SK-N-SH (cell line): ENCODE measurements around the gene PCNA. TPM values are rescaled to one million over a fixed set of nuclear protein-coding genes. Genes with fewer than 3 reads are reported as not detected.

Source experiments
- CTCF ChIA-PET: fragments of 300-600, 350-600 bp; formaldehyde crosslinking; extraction: SDS; loops from one replicate; lab custom pipeline; 2021; lab: Yijun Ruan, JAX
- POLR2A ChIA-PET: fragments of 350-600 bp; sonication (Branson Sonifier 250); formaldehyde crosslinking; extraction: SDS; loops from one replicate; lab custom pipeline; 2020; ENCODE audit warnings: antibody characterized with exemption, inconsistent platforms; lab: Yijun Ruan, JAX
- DNase-seq: peaks from one replicate; pipeline ENCODE4 v3.0.0; 2012
- H2AFZ ChIP-seq: fragments of 200-600 bp; sonication (generic); 2 replicates; pipeline ENCODE4 v1.8.1; 2016; ENCODE audit warnings: antibody characterized with exemption, mild to moderate bottlenecking, low read depth
- H3F3A ChIP-seq: fragments of 200-600 bp; sonication (generic); replicated peaks from 2 replicates; pipeline ENCODE3; 2016; ENCODE audit warnings: antibody characterized with exemption, mild to moderate bottlenecking; ENCODE audit not compliant: insufficient read depth
- H3K27ac ChIP-seq, 2 experiments: fragments of 200-500 bp in 1 of 2; fragments of 200-600 bp in 1 of 2; sonication (Bioruptor generic) in 1 of 2; sonication (generic), shearing (Covaris generic) in 1 of 2; 2 replicates each; pipeline versions ENCODE4 v1.5.1 to v1.6.1; 2014 to 2016; ENCODE audit warnings: low read depth in 2 of 2, inconsistent platforms in 1 of 2, low read length in 1 of 2, mild to moderate bottlenecking in 1 of 2, mixed read lengths in 1 of 2
- H3K27me3 ChIP-seq: fragments of 200-600 bp; sonication (generic), shearing (Covaris generic); 2 replicates; pipeline ENCODE4 v1.6.1; 2016; ENCODE audit warnings: mixed run types; ENCODE audit not compliant: insufficient read depth
- H3K36me3 ChIP-seq, 2 experiments: fragments of 200-500 bp in 1 of 2; fragments of 200-600 bp in 1 of 2; sonication (Bioruptor generic) in 1 of 2; sonication (generic) in 1 of 2; replicated peaks in 1 of 2; 2 replicates each; pipeline versions ENCODE3 to v1.5.1; 2014 to 2016; ENCODE audit warnings: low read length in 1 of 2, mild to moderate bottlenecking in 1 of 2; ENCODE audit not compliant: insufficient read depth in 2 of 2, control insufficient read depth in 1 of 2
- H3K4me1 ChIP-seq, 2 experiments: fragments of 200-500 bp in 1 of 2; fragments of 200-600 bp in 1 of 2; sonication (Bioruptor generic) in 1 of 2; sonication (generic), shearing (Covaris generic) in 1 of 2; 2 replicates each; pipeline versions ENCODE4 v1.5.1 to v1.6.1; 2014 to 2016; ENCODE audit warnings: low read depth in 1 of 2, low read length in 1 of 2, mixed run types in 1 of 2; ENCODE audit not compliant: insufficient read depth in 2 of 2, control insufficient read depth in 1 of 2
- H3K4me2 ChIP-seq: fragments of 200-600 bp; sonication (generic), shearing (Covaris generic); 2 replicates; pipeline ENCODE4 v1.6.1; 2017; ENCODE audit warnings: mixed run types
- H3K4me3 ChIP-seq, 2 experiments: fragments of 200-500 bp in 1 of 2; fragments of 200-600 bp in 1 of 2; sonication (Bioruptor generic) in 1 of 2; sonication (generic), shearing (Covaris generic) in 1 of 2; 2 replicates each; pipeline versions ENCODE4 v1.5.1 to v1.8.1; 2014 to 2016; ENCODE audit warnings: low read depth in 2 of 2, inconsistent platforms in 1 of 2, low read length in 1 of 2, mild to moderate bottlenecking in 1 of 2, mixed read lengths in 1 of 2, moderate library complexity in 1 of 2
- H3K79me2 ChIP-seq: fragments of 200-600 bp; sonication (generic); 2 replicates; pipeline ENCODE4 v1.8.1; 2017; ENCODE audit warnings: mild to moderate bottlenecking; ENCODE audit not compliant: insufficient read depth
- H3K9ac ChIP-seq: fragments of 200-600 bp; sonication (generic); 2 replicates; pipeline ENCODE4 v1.6.1; 2017; ENCODE audit warnings: mixed run types
- H3K9me2 ChIP-seq: fragments of 200-600 bp; sonication (generic); 2 replicates; pipeline ENCODE4 v1.6.1; 2017; ENCODE audit warnings: mixed run types
- H3K9me3 ChIP-seq: fragments of 200-600 bp; sonication (generic); 2 replicates; pipeline ENCODE4 v1.6.1; 2017; ENCODE audit warnings: mixed run types, mild to moderate bottlenecking, moderate library complexity
- H4K20me1 ChIP-seq: fragments of 200-600 bp; sonication (generic); 2 replicates; pipeline ENCODE4 v1.6.1; 2017; ENCODE audit warnings: mild to moderate bottlenecking, mixed run types; ENCODE audit not compliant: insufficient read depth
- CHD2 ChIP-seq: fragments of 150-350 bp; IDR thresholded peaks from 2 replicates; pipeline ENCODE4 v1.6.1; 2018; ENCODE audit warnings: low read length; ENCODE audit not compliant: partially characterized antibody
- CTCF ChIP-seq: fragments of 200-600 bp; sonication (generic); IDR thresholded peaks from 2 replicates; pipeline ENCODE4 v1.6.1; 2017; ENCODE audit warnings: antibody characterized with exemption, mild to moderate bottlenecking, moderate library complexity
- ELF1 ChIP-seq: IDR thresholded peaks from 2 replicates; pipeline ENCODE4 v1.4.0; 2012
- FOSL2 ChIP-seq: IDR thresholded peaks from 2 replicates; pipeline ENCODE4 v1.4.0; 2012; ENCODE audit warnings: low read depth, mild to moderate bottlenecking, moderate library complexity, borderline replicate concordance
- FOXJ3 ChIP-seq: sonication (generic); formaldehyde crosslinking; IDR thresholded peaks from 2 replicates; pipeline ENCODE4 v1.5.1; 2020; ENCODE audit warnings: mild to moderate bottlenecking, missing genetic modification reagents
- FOXM1 ChIP-seq: IDR thresholded peaks from 2 replicates; pipeline ENCODE4 v1.4.0; 2012; ENCODE audit warnings: low read depth, mild to moderate bottlenecking
- GABPA ChIP-seq: IDR thresholded peaks from 2 replicates; pipeline ENCODE4 v1.4.0; 2012; ENCODE audit warnings: low read depth, mild to moderate bottlenecking
- JUND ChIP-seq: IDR thresholded peaks from 2 replicates; pipeline ENCODE4 v1.4.0; 2012
- MXI1 ChIP-seq: IDR thresholded peaks from 2 replicates; pipeline ENCODE4 v1.6.1; 2012; ENCODE audit warnings: mild to moderate bottlenecking, low read depth, low read length, improper control_type of control experiment
- NRF1 ChIP-seq: IDR thresholded peaks from 2 replicates; pipeline ENCODE4 v1.6.1; 2012; ENCODE audit warnings: low read depth, mild to moderate bottlenecking, low read length
- PBX3 ChIP-seq: IDR thresholded peaks from 2 replicates; pipeline ENCODE4; 2012
- RCOR1 ChIP-seq: fragments of 150-350 bp; IDR thresholded peaks from 2 replicates; pipeline ENCODE4 v1.6.1; 2017; ENCODE audit warnings: antibody characterized with exemption, low read length
- REST ChIP-seq: IDR thresholded peaks from 2 replicates; pipeline ENCODE4 v1.6.1; 2012; ENCODE audit warnings: mild to moderate bottlenecking, low read depth, low read length, moderate library complexity
- RFX5 ChIP-seq: IDR thresholded peaks from 2 replicates; pipeline ENCODE4 v1.6.1; 2012; ENCODE audit warnings: mild to moderate bottlenecking, improper control_type of control experiment, low read length
- SMC3 ChIP-seq: IDR thresholded peaks from 2 replicates; pipeline ENCODE4 v1.6.1; 2012; ENCODE audit warnings: low read depth, low read length, improper control_type of control experiment
- TCF12 ChIP-seq: IDR thresholded peaks from 2 replicates; pipeline ENCODE4 v1.4.0; 2012
- TEAD4 ChIP-seq: IDR thresholded peaks from 2 replicates; pipeline ENCODE4 v1.4.0; 2012; ENCODE audit warnings: mild to moderate bottlenecking, borderline replicate concordance; ENCODE audit not compliant: insufficient read depth
- WGBS: methylation state at CpG from one replicate; pipeline ENCODE4 v1.1.6; 2017; ENCODE audit warnings: low lambda C conversion rate; 5-methylcytosine and 5-hydroxymethylcytosine counted together
- polyA plus RNA-seq, 3 experiments: library from polyadenylated mRNA; depleted of rRNA; stranded (reverse); fragments of >200 nt; gene quantifications; 2 replicates each; pipeline ENCODE4 v1.2.3, GENCODE V29; 2012
- TF ChIP-seq, protein P1 (sequence below): IDR thresholded peaks from 2 replicates; pipeline ENCODE4 v1.4.0; 2012; ENCODE audit warnings: low read depth
- TF ChIP-seq, protein P2 (sequence below): fragments of 150-350 bp; IDR thresholded peaks from 2 replicates; pipeline ENCODE4 v1.6.1; 2016; ENCODE audit warnings: mild to moderate bottlenecking, low read depth, low read length

Gene PCNA
- polyA plus RNA-seq, 1 of the 3 experiments (the other 2 are of a cell fraction) = 185 TPM

GRCh38 chr20:5135363-5136012 is 15.7 kb upstream of the PCNA start:
- no peaks in the 10 kb centered on the region for H3K9me2 ChIP-seq
- DNase-seq = no peak
- no peak overlapping the region for H3K27ac ChIP-seq
- H3K36me3 ChIP-seq = no peaks in the 10 kb centered on the region
- peaks cover 0 to 6% of the 10 kb centered on the region in 2 experiments; a peak in 1 of 4 replicates for H3K4me1 ChIP-seq
- no peak overlapping the region for H3K4me2 ChIP-seq
- no peak for TF ChIP-seq FOXJ3
- TF ChIP-seq NRF1 = no peak
- TF ChIP-seq TEAD4 = no peak
- no peak for TF ChIP-seq PBX3
- TF ChIP-seq TCF12 = no peak
- TF ChIP-seq, protein P1, sequence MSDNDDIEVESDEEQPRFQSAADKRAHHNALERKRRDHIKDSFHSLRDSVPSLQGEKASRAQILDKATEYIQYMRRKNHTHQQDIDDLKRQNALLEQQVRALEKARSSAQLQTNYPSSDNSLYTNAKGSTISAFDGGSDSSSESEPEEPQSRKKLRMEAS = no peak
- no peak for TF ChIP-seq FOSL2
- no peak for TF ChIP-seq FOXM1
- no peak for TF ChIP-seq CTCF
- TF ChIP-seq, protein P2, sequence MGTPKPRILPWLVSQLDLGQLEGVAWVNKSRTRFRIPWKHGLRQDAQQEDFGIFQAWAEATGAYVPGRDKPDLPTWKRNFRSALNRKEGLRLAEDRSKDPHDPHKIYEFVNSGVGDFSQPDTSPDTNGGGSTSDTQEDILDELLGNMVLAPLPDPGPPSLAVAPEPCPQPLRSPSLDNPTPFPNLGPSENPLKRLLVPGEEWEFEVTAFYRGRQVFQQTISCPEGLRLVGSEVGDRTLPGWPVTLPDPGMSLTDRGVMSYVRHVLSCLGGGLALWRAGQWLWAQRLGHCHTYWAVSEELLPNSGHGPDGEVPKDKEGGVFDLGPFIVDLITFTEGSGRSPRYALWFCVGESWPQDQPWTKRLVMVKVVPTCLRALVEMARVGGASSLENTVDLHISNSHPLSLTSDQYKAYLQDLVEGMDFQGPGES = no peak
- TF ChIP-seq MXI1 = no peak
- TF ChIP-seq RCOR1 = no peak
- no peak for TF ChIP-seq REST
- TF ChIP-seq JUND = no peak
- TF ChIP-seq GABPA = no peak
- no peak for TF ChIP-seq ELF1
- no peak for TF ChIP-seq RFX5
- TF ChIP-seq SMC3 = no peak
- no peak for TF ChIP-seq CHD2
- peaks cover 20% of the 10 kb centered on the region; the same call in 1 of the 2 replicates for H4K20me1 ChIP-seq
- no peaks in the 10 kb centered on the region for H3K27me3 ChIP-seq
- H3F3A ChIP-seq = no peaks in the 10 kb centered on the region
- POLR2A ChIA-PET = interaction anchor here (1.3 kb wide), 1 partner anchor 9 kb away, joined by 3 read pairs; the partner anchor contains the start of gene CDS2
- H2AFZ ChIP-seq = no peak overlapping the region
- no peaks in the 10 kb centered on the region for H3K9me3 ChIP-seq
- WGBS = 95% methylated on average over 4 of the region's 4 CpGs
- H3K9ac ChIP-seq = no peak overlapping the region
- CTCF ChIA-PET = interaction anchor here (2.1 kb wide), 1 partner anchor 57 kb away, joined by 5 read pairs; no protein-coding TSS in a partner anchor
- H3K79me2 ChIP-seq = peaks cover 89% of the 10 kb centered on the region
- H3K4me3 ChIP-seq = no peak overlapping the region
